HEK293 (cell line): ENCODE results near the gene NDOR1.

Experiments
- CTCF ChIA-PET: fragments of 350-600 bp; formaldehyde crosslinking; extraction: SDS; loops from one replicate; lab custom pipeline; 2021; ENCODE audit warnings: antibody characterized with exemption; lab: Yijun Ruan, JAX
- POLR2A ChIA-PET: fragments of 300-600 bp; formaldehyde crosslinking; extraction: SDS; loops from one replicate; lab custom pipeline; 2020; ENCODE audit warnings: antibody characterized with exemption, inconsistent platforms; lab: Yijun Ruan, JAX
- H3K27ac ChIP-seq: fragments of 200-500 bp; sonication (Bioruptor generic); 2 replicates; pipeline ENCODE4 v1.5.1; 2014; ENCODE audit warnings: low read depth, low read length, control low read depth, inconsistent platforms; ENCODE audit errors: extremely low read depth
- H3K36me3 ChIP-seq, 2 experiments: fragments of 200-500 bp in 1 of 2; sonication (Bioruptor generic) in 1 of 2; 1 replicate in 1 of 2; 2 replicates in 1 of 2; pipeline ENCODE4 v1.5.1; 2014 to 2017; ENCODE audit warnings: inconsistent platforms in 2 of 2, low read length in 2 of 2; ENCODE audit not compliant: control insufficient read depth in 2 of 2, insufficient read depth in 1 of 2
- H3K4me1 ChIP-seq: fragments of 200-500 bp; sonication (Bioruptor generic); 2 replicates; pipeline ENCODE4 v1.5.1; 2014; ENCODE audit warnings: mild to moderate bottlenecking, low read length, inconsistent platforms; ENCODE audit not compliant: control insufficient read depth, insufficient read depth
- H3K4me3 ChIP-seq: 2 replicates; pipeline ENCODE4 v1.5.1; 2011; ENCODE audit warnings: low read depth, mild to moderate bottlenecking, control low read depth, low read length, moderate library complexity
- H3K9me3 ChIP-seq: fragments of 200-500 bp; sonication (Bioruptor generic); 2 replicates; pipeline ENCODE4 v1.5.1; 2014; ENCODE audit warnings: low read depth, low read length, inconsistent platforms; ENCODE audit not compliant: control insufficient read depth, insufficient read depth
- EGR2 ChIP-seq: fragments of 450-650 bp; formaldehyde crosslinking; IDR thresholded peaks from 2 replicates; pipeline ENCODE4 v1.5.1; 2016; ENCODE audit warnings: low read depth, missing biosample characterization, missing genetic modification characterization
- KLF10 ChIP-seq: fragments of 450-650 bp; IDR thresholded peaks from 2 replicates; pipeline ENCODE4 v1.5.1; 2018; ENCODE audit warnings: missing biosample characterization, mild to moderate bottlenecking, missing genetic modification characterization
- KLF7 ChIP-seq: fragments of 450-650 bp; formaldehyde crosslinking; IDR thresholded peaks from 2 replicates; pipeline ENCODE4 v1.5.1; 2016; ENCODE audit warnings: missing biosample characterization, missing genetic modification characterization, borderline replicate concordance
- KLF9 ChIP-seq: fragments of 450-650 bp; formaldehyde crosslinking; IDR thresholded peaks from 2 replicates; pipeline ENCODE4 v1.5.1; 2016; ENCODE audit warnings: missing biosample characterization, missing genetic modification characterization, low read depth
- SCRT2 ChIP-seq: fragments of 450-650 bp; formaldehyde crosslinking; IDR thresholded peaks from 2 replicates; pipeline ENCODE4 v1.5.1; 2016; ENCODE audit warnings: missing biosample characterization, missing genetic modification characterization
- WT1 ChIP-seq: fragments of 450-650 bp; formaldehyde crosslinking; IDR thresholded peaks from 2 replicates; pipeline ENCODE4 v1.5.1; 2016; ENCODE audit warnings: missing biosample characterization, missing genetic modification characterization
- ZBTB17 ChIP-seq: fragments of 450-650 bp; formaldehyde crosslinking; IDR thresholded peaks from 2 replicates; pipeline ENCODE4 v1.5.1; 2016; ENCODE audit warnings: missing biosample characterization, missing genetic modification characterization
- ZBTB21 ChIP-seq: fragments of 450-650 bp; formaldehyde crosslinking; IDR thresholded peaks from 2 replicates; pipeline ENCODE4 v1.5.1; 2017; ENCODE audit warnings: missing biosample characterization, missing genetic modification characterization
- ZFHX2 ChIP-seq: fragments of 450-650 bp; formaldehyde crosslinking; conservative IDR thresholded peaks from 2 replicates; pipeline ENCODE4 v1.5.1; 2016; ENCODE audit warnings: missing biosample characterization, missing genetic modification characterization
- ZNF175 ChIP-seq: fragments of 450-650 bp; formaldehyde crosslinking; IDR thresholded peaks from 2 replicates; pipeline ENCODE4 v1.5.1; 2016; ENCODE audit warnings: missing biosample characterization, missing genetic modification characterization
- ZNF202 ChIP-seq: fragments of 450-650 bp; formaldehyde crosslinking; IDR thresholded peaks from 2 replicates; pipeline ENCODE4 v1.5.1; 2016; ENCODE audit warnings: missing biosample characterization, missing genetic modification characterization, borderline replicate concordance
- ZNF221 ChIP-seq: fragments of 450-650 bp; formaldehyde crosslinking; IDR thresholded peaks from 2 replicates; pipeline ENCODE4 v1.5.1; 2017; ENCODE audit warnings: missing biosample characterization, missing genetic modification characterization, borderline replicate concordance
- ZNF391 ChIP-seq: fragments of 450-650 bp; formaldehyde crosslinking; IDR thresholded peaks from 2 replicates; pipeline ENCODE4 v1.5.1; 2016; ENCODE audit warnings: low read depth, missing biosample characterization, missing genetic modification characterization, borderline replicate concordance
- ZNF558 ChIP-seq: fragments of 450-650 bp; formaldehyde crosslinking; IDR thresholded peaks from 2 replicates; pipeline ENCODE4 v1.5.1; 2016; ENCODE audit warnings: missing biosample characterization, missing genetic modification characterization
- TF ChIP-seq, protein P1 (sequence below): fragments of 450-650 bp; formaldehyde crosslinking; IDR thresholded peaks from 2 replicates; pipeline ENCODE4 v1.5.1; 2017; ENCODE audit warnings: missing biosample characterization, missing genetic modification characterization
- TF ChIP-seq, protein P2 (sequence below): fragments of 450-650 bp; formaldehyde crosslinking; IDR thresholded peaks from 2 replicates; pipeline ENCODE4 v1.5.1; 2016; ENCODE audit warnings: missing biosample characterization, missing genetic modification characterization
- TF ChIP-seq, protein P3 (sequence below): fragments of 450-650 bp; formaldehyde crosslinking; IDR thresholded peaks from 2 replicates; pipeline ENCODE4 v1.5.1; 2017; ENCODE audit warnings: missing biosample characterization, missing genetic modification characterization
- TF ChIP-seq, protein P4 (sequence below): fragments of 450-650 bp; formaldehyde crosslinking; IDR thresholded peaks from 2 replicates; pipeline ENCODE4 v1.5.1; 2017; ENCODE audit warnings: missing biosample characterization, missing genetic modification characterization

NDOR1 gene

DNA sequence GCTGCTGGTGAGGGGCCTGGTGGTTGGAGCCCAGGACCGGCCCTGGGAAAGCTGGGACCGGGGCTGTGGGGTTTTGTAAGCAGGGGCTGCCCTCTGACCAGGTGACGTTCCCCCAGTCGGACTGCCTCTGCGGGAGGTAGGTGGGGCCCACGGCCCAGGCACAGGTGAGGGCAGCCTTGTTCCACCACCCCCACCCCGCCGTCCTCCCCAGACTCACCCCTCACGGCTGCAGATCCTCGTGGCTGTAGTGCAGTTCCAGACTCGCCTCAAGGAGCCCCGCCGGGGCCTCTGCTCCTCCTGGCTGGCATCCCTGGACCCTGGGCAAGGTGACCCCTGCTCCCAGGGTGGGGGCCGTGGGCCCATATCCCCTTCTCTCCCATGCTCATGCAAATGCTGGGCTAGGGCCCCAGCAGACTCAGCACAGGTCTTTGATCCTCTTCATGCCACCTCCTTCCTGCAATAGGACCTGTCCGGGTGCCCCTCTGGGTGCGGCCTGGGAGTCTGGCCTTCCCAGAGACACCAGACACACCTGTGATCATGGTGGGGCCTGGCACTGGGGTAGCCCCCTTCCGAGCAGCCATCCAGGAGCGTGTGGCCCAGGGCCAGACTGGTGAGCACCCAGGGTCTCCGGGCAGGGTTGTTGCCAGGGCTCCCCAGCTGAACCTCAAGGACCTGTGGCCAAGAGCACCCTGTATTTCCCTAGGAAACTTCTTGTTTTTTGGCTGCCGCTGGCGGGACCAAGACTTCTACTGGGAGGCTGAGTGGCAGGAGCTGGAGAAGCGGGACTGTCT is 9.9 kb downstream of the NDOR1 start:
- H3K36me3 ChIP-seq, result peaks cover 0 to 84% of the 10 kb centered on the region in 2 experiments; a peak in 2 of 3 replicates

DNA sequence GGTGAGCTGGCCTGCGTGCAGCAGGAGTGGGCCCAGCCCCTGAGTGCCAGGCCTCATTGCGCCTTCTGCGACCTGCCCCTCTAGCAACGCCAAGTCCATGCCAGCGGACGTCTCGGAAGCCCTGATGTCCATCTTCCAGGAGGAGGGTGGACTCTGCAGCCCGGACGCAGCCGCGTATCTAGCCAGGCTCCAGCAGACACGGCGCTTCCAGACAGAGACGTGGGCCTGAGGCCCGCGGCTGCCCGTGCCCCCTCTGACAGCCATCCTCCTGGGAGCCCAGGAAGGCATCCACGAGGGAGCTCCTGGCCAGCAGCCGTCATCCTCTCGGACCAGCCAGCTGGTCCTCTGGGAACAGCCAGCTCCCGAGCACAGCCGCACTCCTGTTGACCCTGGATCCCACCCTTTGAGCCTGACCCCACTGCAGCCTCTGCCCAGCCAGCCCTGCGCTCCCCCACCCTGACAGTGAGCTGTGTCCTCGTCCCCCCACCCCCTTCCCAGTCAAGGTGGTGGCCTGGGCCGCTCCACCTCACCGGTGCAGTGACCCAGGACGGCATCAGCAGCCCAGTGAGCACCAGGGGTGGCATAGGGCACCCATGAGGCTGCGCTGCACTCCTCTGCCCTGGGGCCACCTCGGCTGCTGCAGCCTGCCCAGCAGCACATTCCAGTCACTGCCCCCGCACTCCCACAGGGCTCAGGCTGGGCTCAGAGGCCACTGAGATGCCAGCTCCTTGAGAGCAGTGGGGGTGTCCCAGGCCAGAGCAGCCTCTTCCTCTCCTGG is 10.9 kb downstream of the NDOR1 start:
- no peaks in the 10 kb centered on the region for H3K9me3 ChIP-seq
- CTCF ChIA-PET, result interaction anchor here (1.0 to 1.4 kb wide), 3 partner anchors 8 to 35 kb away, joined by 3 read pairs; no protein-coding TSS in a partner anchor
- POLR2A ChIA-PET, result interaction anchor here (0.6 to 17.2 kb wide), 7 partner anchors 6 to 96 kb away, joined by 3 to 304 read pairs (median 8); partner anchors contain the start of genes CYSRT1, NDOR1, RNF208 and RNF224
- no peaks in the 10 kb centered on the region for H3K4me1 ChIP-seq
- H3K36me3 ChIP-seq, result peaks cover 0 to 81% of the 10 kb centered on the region in 2 experiments; a peak in 1 of 3 replicates
- H3K4me3 ChIP-seq, result no peak overlapping the region
- H3K27ac ChIP-seq, result no peak overlapping the region
- TF ChIP-seq EGR2 (peak; percentile 51), ZFHX2 (tag by site-specific recombination) (peak; percentile 46), ZNF558 (tag by site-specific recombination) (no peak)

More for the DNA sequence above, 9.9 kb downstream of the NDOR1 start:
- peak; percentile 2; the same call in 1 of the 2 replicates for TF ChIP-seq SCRT2 (tag by site-specific recombination)
- TF ChIP-seq, protein P1, sequence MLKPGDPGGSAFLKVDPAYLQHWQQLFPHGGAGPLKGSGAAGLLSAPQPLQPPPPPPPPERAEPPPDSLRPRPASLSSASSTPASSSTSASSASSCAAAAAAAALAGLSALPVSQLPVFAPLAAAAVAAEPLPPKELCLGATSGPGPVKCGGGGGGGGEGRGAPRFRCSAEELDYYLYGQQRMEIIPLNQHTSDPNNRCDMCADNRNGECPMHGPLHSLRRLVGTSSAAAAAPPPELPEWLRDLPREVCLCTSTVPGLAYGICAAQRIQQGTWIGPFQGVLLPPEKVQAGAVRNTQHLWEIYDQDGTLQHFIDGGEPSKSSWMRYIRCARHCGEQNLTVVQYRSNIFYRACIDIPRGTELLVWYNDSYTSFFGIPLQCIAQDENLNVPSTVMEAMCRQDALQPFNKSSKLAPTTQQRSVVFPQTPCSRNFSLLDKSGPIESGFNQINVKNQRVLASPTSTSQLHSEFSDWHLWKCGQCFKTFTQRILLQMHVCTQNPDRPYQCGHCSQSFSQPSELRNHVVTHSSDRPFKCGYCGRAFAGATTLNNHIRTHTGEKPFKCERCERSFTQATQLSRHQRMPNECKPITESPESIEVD (tag by site-specific recombination), result no peak
- TF ChIP-seq KLF10, result no peak
- TF ChIP-seq, all 188 proteins: peak for 1
- ChIA-PET CTCF (interaction anchor here (1.4 kb wide), 1 partner anchor 9 kb away, joined by 3 read pairs; no protein-coding TSS in a partner anchor), POLR2A (interaction anchor here (0.6 to 17.2 kb wide), 4 partner anchors 7 to 64 kb away, joined by 4 to 304 read pairs (median 157); partner anchors contain the start of genes CYSRT1, NDOR1, RNF208 and RNF224)
- Histone ChIP-seq H3K27ac (no peak overlapping the region), H3K9me3 (no peaks in the 10 kb centered on the region), H3K4me1 (no peaks in the 10 kb centered on the region), H3K4me3 (no peak overlapping the region)

DNA sequence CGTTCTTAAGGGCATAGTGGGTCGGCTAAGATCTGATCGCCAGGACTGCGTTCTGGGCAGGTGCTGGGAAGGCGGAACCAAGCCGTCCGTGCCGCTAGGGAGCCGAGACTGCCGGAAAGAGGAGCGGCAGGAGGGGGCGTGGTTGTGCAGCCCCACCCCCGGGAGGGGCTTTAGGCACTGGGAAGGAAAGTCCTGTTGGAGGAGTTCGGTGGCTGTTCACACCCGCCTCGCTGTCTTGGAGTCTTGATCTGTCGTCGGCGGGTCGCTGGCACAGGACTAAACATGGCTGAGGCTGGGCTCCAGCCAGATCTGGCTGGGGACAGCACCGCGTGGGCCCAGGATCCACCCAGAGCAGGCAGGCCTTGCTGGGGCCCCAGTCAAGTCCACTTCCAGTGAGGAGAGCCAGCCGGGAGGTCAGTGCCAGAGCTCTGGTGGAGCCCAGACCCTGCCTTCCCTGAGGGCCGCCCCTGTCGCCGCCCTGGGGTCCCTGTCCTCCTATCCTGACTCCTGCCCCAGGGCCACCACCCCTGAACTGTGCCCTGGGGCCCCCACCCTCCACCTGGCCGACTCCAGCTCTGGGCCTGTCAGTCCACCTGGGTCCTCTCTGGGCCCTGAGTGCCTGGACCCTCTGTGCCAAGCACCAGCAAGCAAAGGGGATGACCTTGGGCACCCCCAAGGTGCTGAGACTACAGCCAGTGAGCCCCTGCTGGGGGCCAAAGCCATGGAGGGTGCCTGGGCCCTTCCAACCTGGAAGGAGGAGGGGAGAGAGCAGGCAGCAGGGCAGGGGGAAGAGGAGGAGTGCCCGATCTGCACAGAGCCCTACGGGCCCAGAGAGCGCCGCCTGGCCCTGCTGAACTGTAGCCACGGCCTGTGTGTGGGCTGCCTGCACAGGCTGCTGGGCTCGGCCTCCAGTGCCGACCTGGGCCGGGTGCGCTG is 12.0 kb downstream of the NDOR1 start:
- Histone ChIP-seq H3K4me3 (no peak overlapping the region), H3K36me3 (peaks cover 0 to 70% of the 10 kb centered on the region in 2 experiments; a peak in 1 of 3 replicates), H3K4me1 (no peaks in the 10 kb centered on the region; the same call in 1 of the 2 replicates), H3K27ac (no peak overlapping the region), H3K9me3 (no peaks in the 10 kb centered on the region)
- ChIA-PET POLR2A (interaction anchor here (0.6 to 17.2 kb wide), 9 partner anchors 9 to 186 kb away, joined by 3 to 304 read pairs (median 8); partner anchors contain the start of genes FUT7, NDOR1, TMEM203 and TPRN), CTCF (interaction anchor here (1.0 to 1.1 kb wide), 4 partner anchors 17 to 188 kb away, joined by 3 to 4 read pairs (median 3); no protein-coding TSS in a partner anchor)
- TF ChIP-seq, protein P2, sequence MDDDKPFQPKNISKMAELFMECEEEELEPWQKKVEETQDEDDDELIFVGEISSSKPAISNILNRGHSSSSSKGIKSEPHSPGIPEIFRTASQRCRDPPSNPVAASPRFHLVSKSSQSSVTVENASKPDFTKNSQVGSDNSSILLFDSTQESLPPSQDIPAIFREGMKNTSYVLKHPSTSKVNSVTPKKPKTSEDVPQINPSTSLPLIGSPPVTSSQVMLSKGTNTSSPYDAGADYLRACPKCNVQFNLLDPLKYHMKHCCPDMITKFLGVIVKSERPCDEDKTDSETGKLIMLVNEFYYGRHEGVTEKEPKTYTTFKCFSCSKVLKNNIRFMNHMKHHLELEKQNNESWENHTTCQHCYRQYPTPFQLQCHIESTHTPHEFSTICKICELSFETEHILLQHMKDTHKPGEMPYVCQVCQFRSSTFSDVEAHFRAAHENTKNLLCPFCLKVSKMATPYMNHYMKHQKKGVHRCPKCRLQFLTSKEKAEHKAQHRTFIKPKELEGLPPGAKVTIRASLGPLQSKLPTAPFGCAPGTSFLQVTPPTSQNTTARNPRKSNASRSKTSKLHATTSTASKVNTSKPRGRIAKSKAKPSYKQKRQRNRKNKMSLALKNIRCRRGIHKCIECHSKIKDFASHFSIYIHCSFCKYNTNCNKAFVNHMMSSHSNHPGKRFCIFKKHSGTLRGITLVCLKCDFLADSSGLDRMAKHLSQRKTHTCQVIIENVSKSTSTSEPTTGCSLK (tag by site-specific recombination), result no peak
- TF ChIP-seq KLF10, result peak; percentile 45; the same call in 1 of the 2 replicates
- TF ChIP-seq, protein P3, sequence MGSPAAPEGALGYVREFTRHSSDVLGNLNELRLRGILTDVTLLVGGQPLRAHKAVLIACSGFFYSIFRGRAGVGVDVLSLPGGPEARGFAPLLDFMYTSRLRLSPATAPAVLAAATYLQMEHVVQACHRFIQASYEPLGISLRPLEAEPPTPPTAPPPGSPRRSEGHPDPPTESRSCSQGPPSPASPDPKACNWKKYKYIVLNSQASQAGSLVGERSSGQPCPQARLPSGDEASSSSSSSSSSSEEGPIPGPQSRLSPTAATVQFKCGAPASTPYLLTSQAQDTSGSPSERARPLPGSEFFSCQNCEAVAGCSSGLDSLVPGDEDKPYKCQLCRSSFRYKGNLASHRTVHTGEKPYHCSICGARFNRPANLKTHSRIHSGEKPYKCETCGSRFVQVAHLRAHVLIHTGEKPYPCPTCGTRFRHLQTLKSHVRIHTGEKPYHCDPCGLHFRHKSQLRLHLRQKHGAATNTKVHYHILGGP (tag by site-specific recombination), result no peak
- peak; percentile 99 for TF ChIP-seq KLF9 (tag by site-specific recombination)
- TF ChIP-seq ZBTB17 (tag by site-specific recombination), result peak; percentile 89
- TF ChIP-seq KLF7 (tag by site-specific recombination), result no peak
- TF ChIP-seq ZNF221 (tag by site-specific recombination), result no peak
- no peak for TF ChIP-seq ZNF202 (tag by site-specific recombination)
- TF ChIP-seq ZNF391 (tag by site-specific recombination), result no peak
- TF ChIP-seq, protein P4, sequence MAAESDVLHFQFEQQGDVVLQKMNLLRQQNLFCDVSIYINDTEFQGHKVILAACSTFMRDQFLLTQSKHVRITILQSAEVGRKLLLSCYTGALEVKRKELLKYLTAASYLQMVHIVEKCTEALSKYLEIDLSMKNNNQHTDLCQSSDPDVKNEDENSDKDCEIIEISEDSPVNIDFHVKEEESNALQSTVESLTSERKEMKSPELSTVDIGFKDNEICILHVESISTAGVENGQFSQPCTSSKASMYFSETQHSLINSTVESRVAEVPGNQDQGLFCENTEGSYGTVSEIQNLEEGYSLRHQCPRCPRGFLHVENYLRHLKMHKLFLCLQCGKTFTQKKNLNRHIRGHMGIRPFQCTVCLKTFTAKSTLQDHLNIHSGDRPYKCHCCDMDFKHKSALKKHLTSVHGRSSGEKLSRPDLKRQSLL (tag by site-specific recombination), result no peak
- no peak for TF ChIP-seq ZNF175 (tag by site-specific recombination)
- TF ChIP-seq ZBTB21 (tag by site-specific recombination), result no peak
- no peak for TF ChIP-seq WT1 (tag by site-specific recombination)
